ENCODE measurements around the gene IGSF1.

IGSF1 gene, protein sequence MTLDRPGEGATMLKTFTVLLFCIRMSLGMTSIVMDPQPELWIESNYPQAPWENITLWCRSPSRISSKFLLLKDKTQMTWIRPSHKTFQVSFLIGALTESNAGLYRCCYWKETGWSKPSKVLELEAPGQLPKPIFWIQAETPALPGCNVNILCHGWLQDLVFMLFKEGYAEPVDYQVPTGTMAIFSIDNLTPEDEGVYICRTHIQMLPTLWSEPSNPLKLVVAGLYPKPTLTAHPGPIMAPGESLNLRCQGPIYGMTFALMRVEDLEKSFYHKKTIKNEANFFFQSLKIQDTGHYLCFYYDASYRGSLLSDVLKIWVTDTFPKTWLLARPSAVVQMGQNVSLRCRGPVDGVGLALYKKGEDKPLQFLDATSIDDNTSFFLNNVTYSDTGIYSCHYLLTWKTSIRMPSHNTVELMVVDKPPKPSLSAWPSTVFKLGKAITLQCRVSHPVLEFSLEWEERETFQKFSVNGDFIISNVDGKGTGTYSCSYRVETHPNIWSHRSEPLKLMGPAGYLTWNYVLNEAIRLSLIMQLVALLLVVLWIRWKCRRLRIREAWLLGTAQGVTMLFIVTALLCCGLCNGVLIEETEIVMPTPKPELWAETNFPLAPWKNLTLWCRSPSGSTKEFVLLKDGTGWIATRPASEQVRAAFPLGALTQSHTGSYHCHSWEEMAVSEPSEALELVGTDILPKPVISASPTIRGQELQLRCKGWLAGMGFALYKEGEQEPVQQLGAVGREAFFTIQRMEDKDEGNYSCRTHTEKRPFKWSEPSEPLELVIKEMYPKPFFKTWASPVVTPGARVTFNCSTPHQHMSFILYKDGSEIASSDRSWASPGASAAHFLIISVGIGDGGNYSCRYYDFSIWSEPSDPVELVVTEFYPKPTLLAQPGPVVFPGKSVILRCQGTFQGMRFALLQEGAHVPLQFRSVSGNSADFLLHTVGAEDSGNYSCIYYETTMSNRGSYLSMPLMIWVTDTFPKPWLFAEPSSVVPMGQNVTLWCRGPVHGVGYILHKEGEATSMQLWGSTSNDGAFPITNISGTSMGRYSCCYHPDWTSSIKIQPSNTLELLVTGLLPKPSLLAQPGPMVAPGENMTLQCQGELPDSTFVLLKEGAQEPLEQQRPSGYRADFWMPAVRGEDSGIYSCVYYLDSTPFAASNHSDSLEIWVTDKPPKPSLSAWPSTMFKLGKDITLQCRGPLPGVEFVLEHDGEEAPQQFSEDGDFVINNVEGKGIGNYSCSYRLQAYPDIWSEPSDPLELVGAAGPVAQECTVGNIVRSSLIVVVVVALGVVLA (N-terminal part only)

DNA sequence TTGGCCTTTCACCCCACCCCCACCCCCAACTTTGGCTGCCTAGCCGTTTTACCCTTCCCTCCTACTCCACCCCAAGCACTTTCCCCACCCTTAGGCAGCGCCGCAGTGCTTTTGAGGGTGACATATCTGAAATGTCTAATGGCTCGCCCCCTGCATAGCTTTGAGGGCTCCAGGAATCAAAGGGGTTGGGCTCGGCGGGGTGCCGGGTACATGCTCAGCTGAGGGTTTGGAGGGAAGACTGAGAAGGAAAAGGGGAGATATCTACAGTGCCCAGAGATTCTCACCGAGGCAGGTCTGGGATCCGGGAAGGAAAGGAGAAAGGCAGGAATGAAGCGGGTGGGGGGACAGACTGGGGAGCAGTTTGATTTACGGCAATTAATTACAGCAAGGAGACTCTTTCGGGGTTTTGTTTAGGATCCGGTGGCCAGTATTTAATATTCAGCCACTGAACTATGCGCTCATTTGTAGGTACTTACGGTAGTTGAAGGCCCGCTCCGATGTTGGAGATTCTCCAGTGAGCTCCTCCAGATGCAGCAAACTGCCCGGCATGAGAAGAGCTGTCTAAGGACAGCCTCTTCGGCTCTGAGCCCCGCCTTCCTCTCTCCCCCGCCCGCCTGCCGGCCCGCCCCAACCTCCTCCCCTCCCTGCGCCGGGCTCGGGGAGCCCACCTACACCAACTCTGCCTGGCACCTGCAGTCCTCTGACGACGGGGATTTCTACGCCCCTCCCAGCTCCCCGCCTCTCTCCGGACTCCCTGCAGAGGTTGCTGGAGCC lies at the start of gene IGSF1:
Gene IGSF1 (minus strand): TSS at position 569 of the 774 bp plus-strand sequence. CDS start 2,632 bp downstream, outside the sequence.
- DNase-seq (ENCODE audit: low read depth): no peak

DNA sequence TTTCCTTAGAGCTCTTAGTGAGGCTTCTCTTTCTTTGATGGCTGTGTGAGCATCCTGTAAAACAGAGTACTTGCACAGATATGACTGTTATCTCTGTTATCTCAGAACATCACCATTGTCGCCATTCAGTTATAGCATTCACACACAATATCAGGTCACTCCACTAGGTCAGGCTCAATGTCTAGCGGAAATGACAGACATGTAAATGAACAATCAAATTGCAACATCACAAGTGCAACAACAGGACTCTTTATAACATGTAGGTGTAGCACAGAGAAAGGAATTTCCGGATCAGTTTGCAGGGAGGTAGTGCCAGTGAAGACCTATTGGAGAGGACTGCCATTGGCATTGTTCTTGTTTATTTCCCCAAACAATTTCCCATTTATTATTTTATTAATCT lies 43.2 kb upstream of the IGSF1 start:
- no peak for DNase-seq (ENCODE audit: low read depth)

DNA sequence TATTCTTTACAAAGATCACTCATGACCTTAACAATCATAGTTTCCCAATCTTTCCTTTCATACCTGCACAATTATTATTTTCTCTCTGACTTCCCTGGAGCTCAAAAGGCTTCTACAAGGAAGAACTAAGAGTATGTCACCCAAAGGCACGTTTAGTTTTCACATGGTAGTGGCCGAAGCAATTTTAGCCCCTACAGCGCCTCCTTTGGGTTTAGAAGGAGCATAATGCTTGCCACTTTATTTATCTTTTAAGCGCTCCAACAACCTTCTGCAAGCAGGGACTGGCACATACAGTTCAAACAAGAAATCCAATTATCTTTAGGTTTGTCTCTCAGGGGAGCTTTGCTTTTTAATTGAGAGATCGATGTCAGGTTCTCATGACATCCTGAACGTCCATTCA lies 42.0 kb upstream of the IGSF1 start:
- no peak for DNase-seq (ENCODE audit: low read depth)

DNA sequence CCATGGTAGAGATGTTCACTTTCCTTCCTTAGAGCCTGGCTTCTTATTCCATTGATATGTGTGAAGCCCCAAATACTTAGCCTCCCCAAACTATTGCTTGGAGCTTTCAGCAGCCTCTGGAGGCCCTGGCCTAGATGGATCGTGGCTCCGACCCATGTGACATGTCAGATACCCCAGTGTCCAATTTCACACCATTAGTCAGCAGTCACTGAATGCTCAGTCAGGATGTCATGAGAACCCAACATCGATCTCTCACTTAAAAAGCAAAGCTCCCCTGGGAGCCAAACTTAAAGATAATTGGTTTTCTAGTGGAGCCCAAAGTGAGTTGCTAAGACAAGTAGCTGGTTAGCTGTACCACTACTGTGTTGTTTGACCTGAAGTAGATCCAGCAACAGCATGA lies 41.6 kb upstream of the IGSF1 start:
- no peak for DNase-seq (ENCODE audit: low read depth)

DNA sequence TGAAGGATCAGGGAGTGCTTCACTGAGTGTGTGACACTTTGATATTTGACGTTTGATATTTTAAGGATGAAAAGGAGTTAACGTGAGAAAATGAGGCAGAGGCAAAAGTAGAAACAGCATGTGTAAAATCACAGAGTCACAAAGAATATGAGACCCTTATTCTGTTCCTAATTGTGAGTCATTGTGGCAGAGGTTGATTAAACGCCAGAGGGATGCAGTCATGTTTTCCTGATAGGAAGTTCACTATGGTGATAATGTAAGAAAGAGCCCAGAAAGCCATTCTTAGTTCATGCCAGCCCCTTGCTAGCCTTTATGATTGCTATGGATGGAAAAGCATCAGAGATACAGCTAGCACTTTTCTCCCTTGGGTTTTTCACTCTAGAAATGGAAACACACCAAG lies 33.5 kb upstream of the IGSF1 start:
- DNase-seq (ENCODE audit: low read depth): no peak

DNA sequence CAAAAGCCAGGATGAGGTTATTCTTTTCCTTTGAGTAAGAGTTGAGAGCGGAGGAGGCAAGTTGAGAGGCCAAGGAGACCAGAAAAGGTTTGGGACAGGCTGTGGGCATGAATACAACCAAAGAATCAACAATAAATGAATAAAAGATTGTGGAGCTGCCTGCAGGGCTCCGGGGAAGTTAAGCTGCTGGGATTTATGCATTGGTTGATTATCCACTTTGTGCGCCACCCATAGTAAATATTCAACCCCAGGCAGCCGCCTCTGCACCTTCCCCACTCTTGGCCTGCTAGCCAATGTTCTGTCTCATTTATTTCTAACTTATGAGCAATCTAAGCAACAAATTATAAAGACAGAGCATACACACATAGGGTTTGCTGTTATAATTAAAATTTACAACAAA lies 28.2 kb upstream of the IGSF1 start:
- DNase-seq (ENCODE audit: low read depth): no peak

DNA sequence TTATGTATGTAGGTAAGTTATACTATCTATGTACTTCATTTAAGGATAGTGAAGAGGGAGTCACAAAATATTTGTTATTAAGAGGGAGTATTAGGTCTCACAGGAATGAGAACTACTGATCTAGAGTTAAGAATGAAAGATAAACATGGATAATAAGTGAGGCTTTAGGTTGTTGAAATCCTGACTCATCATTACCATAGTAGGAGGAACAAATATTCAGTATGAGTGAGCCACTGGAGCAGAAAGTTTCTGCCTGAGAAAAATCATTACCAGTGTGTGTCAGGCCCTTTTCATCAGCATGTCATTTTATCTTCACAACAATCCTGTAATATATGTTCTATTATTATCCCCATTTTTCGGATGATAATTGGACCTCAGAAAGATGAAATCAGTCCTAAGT lies 27.2 kb upstream of the IGSF1 start:
- DNase-seq (ENCODE audit: low read depth): no peak

DNA sequence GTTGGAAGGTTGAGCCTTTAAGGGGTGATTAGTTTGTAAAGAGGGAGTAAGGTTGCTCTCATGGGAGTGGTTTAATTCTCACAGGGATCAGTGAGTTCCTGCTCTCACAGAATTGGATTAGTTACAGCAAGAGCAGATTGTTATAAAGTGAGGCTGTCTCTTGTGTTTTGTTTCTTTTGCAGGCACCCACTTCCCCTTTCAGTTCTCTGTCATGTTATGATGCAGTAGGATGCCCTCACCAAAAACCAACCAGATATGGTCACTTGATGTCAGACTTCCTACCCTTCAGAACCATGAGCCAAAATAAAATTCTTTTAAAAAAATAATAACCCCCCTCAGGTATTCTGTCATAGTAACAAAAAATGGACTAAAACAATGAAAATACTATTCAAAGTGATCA lies 19.9 kb upstream of the IGSF1 start:
- no peak for DNase-seq (ENCODE audit: low read depth)

DNA sequence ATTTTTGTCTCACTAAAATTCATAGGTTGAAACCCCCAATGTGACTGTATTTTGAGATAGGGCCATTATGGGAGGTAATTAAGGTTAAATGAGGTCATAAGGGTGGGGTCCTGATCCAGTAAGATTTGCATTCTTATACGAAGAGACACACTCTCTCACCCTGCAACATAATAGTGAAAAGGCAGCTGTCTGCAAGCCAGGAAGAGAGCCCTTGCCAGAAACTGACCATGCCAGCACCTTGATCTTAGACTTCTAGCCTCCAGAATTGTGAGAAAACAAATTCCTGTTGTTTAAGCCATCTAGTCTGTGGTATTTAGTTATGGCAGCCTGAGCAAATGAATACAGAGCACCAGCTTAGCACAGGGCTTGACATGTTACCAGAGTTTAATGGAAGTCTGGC lies 17.5 kb upstream of the IGSF1 start:
- no peak for DNase-seq (ENCODE audit: low read depth)

DNA sequence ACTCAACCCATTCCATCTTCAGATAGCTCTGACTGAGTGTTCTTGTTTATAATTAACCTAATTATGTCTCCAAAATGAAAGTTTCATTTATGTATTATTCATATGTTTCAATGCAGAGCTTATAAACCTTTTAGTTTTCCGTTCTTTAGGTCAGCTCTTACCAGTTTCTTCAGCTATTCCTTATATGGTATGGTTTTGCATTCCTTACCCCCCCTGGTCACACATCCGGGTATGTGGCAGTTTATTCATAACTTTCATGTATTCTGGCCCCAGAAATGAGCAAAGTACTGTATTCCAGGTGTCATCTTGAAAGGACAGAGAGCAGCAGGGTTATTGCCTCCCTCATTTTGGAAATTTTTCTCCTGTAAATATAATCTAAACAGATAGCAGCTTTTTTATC lies 16.8 kb upstream of the IGSF1 start:
- no peak for DNase-seq (ENCODE audit: low read depth)

DNA sequence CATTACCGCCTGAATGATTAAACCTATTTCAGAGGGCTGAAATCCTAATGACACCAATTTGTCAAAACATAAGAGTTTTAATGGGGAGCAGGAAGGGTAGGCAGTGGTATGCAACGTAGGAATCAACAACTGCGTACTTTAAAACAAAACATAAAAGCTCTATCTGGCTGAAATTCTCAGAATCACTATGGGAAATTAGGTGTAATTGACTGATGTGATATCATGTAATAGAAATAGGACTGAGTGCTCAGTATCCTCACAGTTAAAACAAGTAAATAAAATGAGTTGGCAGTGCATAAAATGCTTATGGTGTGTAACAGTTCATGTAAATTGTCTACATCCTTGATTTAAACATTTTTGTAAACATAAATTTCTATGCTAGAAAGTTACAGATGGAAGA lies 13.6 kb upstream of the IGSF1 start:
- no peak for DNase-seq (ENCODE audit: low read depth)

DNA sequence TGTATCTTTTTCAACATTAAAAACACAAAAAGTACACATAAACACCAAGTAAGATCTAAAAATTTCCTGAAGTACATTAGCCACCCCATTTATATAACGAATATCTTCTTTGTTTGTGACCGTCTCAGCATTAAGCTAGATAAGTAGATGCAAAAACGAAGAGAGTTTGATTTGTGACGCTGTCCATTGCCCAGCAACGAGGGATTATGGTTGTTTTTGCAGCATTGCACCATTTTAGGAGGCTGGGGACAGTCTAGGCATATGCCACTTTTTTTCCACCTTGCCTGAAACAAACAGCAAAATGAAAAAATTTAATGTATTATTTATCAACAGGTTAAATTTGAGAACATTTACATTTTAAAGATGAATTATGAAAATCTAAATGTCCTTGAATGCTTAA lies 12.0 kb upstream of the IGSF1 start:
- DNase-seq (ENCODE audit: low read depth): no peak

DNA sequence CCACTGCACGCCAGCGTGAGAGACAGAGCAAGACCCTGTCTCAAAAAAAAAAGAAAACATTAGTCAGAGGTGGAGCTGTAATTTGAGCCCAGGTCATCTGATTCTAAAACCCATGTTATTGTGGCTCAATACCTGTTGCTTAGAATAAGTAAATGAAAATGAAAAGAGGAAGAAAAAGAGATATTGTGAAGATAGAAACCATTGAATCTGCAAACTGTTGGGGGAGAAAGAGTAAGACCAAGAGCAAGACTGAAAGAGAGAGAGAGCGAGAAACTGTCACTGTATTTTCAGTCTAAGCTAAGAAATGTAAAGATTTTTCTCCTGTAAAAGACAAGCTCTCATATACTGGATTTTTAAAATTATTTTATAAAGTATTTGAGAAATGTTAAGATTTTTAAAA lies 9.7 kb upstream of the IGSF1 start:
- no peak for DNase-seq (ENCODE audit: low read depth)

DNA sequence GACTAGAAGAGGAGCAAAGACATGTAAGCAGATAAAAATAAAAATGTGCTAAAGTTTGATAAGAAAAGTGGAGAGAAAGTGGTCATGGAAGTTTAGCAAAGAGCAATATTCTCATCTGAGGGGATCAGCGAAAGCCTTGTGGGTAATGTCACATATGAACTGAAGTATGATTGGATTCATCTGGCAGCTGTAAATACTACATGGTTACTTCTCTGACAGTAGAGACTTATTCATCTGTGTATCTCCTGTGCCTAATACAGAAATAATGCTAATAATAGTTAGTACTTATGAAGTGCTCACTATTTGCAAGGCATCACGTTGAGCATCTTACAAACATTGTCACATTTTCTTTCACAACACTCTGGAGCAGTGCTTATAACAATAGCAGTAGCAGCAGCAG lies 8.9 kb upstream of the IGSF1 start:
- DNase-seq (ENCODE audit: low read depth): no peak

DNA sequence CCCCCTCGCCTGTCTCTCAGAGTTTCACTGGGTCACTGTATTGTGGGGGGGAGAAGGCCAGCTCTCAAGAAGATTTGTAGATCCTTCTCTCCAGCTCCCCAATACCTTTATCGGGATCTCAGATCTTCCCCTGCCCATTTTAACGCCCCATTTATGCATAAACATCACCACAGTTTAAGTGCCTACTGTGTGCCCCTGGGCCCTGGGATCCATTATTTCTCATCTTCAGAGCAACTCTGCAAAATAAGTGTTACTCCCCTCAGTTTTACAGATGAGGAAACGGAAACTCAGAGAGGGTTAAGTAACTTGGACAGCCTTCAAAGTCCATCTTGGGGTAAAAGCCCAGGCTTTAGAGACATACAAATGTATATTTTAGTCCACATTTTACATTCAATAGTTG lies 421 bp upstream of the IGSF1 start:
- no peak for DNase-seq (ENCODE audit: low read depth)

DNA sequence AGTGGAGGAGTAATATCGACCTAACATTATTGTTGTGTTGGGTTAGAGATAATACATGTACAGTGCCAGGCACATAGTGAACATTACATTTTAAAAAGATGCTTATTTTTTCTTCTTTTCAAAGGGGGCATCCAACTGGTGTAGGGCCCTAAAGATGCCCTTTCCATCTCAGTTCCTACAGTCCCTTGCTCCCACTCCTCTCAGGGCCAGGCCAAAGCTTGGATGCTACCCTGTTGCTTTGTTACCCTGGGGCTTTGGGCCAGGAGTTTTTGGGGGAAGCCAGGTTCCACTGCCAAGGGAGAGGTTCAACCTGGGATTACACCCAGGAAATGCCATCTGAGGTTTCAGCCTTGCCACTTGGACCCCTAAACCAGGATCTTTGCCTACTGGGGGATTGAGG lies 918 bp downstream of the IGSF1 start:
- no peak for DNase-seq (ENCODE audit: low read depth)

DNA sequence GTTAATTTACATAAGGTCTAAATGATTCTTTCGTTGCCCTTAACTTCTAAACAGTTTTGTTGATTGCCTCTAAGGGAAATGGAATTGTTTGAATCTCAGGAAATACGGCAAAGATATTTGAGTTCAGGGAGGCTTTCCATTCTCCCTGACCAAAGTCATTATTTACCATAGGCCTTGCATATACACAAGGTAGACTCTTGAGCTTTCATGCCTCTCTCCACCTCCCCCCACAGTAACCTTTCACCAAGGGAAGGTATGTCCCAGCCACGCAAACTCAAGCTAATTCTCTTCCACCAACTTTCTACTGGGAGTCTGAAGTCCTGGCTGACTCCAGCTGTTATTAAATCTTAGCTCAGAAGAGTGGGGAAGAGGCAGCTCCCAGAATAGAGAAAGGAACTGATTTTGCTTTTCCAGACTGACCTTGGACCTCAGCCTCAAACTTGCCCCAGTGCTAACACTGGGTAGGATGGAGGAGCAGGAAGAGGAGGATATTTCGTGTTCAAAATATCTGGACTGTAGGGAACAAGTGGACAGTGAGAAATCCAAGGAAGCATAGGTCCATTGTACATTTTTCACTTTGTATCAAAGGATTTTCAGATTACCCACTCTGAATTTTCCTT lies 1.4 kb downstream of the IGSF1 start:
- no peak for DNase-seq (ENCODE audit: low read depth)

DNA sequence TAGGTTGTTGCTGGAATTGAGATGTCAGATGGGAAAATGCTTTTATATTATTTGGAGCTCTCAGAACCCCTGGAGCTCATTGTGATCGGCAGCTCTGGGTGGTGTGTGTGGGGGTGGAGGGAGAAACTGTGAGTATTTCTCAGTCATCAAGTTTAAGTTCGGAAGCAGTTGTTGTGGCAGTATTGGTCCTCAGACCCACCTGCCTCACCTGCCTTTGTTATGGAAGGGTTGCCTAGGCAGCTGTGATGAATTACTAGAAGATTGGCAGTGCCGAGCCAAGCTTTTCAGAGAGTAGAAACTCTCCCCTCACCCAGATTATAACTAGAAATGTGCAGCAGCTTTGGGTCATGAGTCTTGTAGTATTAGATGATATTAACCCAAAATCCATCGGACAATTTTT lies 9.5 kb downstream of the IGSF1 start:
- no peak for DNase-seq (ENCODE audit: low read depth)

DNA sequence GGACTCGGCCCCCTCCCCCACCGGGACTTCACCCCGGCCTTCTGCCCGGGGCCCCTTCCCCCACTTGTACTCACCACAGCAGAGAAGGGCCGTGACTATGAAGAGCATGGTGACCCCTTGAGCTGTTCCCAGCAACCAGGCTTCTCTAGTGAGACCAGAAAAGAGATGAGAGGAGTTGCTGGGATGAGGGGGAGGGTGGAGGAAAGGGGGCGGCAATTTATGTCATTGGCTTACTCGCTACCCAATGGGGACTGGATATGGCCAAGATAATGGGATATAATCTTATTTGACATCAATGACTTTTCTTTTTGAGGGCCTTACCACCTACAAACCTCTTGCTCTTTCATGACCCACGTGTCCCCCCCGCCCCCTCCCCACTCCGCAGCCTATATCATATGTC lies 9.9 kb downstream of the IGSF1 start:
- DNase-seq (ENCODE audit: low read depth): no peak

DNA sequence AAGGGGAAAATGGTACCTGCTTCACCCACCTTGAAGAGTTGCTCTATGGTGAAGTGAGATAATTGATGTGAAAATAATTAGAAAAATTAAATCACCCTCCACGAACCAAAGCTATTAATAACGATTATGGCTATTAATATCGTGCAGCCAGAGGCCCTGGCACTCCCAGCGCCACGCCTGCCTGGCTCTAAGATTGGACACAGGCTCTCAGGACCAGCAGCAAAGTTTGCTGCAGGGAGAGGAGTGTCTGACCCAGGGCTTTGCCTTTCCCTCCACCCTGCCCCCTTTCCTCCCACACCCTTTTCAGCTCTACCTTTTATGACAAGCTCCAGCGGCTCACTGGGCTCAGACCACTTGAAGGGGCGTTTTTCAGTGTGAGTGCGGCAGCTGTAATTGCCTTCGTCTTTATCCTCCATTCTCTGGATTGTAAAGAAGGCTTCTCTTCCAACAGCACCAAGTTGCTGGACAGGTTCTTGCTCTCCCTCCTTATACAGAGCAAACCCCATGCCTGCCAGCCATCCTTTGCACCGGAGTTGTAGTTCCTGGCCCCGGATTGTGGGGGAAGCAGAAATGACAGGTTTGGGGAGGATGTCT lies 11.5 kb downstream of the IGSF1 start:
- DNase-seq (ENCODE audit: low read depth): no peak

DNA sequence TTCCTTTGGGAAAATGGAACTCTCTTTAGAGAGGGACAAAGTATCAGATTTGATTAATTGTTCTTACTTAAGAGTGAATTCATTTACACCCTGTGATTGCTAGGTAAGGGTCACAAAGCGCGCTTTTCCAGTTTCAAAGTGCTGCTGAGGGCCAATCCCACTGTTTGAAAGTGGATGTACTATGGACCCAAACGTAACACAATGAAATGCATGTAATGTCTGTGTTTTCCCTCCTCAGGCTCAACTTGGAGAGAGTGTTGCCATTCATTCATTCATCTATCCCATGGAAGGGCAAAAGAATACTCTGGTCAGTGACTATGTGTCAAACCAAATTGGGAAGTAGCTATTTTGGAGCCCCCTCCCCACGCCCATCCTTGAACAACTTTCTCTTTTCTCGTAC lies 16.1 kb downstream of the IGSF1 start:
- no peak for DNase-seq (ENCODE audit: low read depth)
